HUDEP-2 (cell line): ENCODE measurements around the gene MYBPC2.

Experiments
- DNase-seq, 76 experiments: peaks; one replicate each; lab custom pipeline; 2025; ENCODE audit not compliant: unreplicated experiment in 76 of 76; lab: John Stamatoyannopoulos, UW

Gene MYBPC2

GRCh38 chr19:50409347-50409746 is 23.3 kb upstream of the MYBPC2 start:
- no peak for DNase-seq

GRCh38 chr19:50410109-50410508 is 22.6 kb upstream of the MYBPC2 start:
- no peak for DNase-seq

- no peak for DNase-seq
Measured at GRCh38 chr19:50412419-50412818, 20.3 kb upstream of the MYBPC2 start.

GRCh38 chr19:50413096-50413495 is 19.6 kb upstream of the MYBPC2 start:
- no peak for DNase-seq

- DNase-seq: no peak
Measured at GRCh38 chr19:50413531-50413930, 19.2 kb upstream of the MYBPC2 start.

GRCh38 chr19:50414864-50415660 is 17.6 kb upstream of the MYBPC2 start:
- peak in 73 of 76 experiments; percentile 22 to 94 (median 77) for DNase-seq

- peak in 61 of 76 experiments; percentile 9 to 84 (median 59) for DNase-seq
Measured at GRCh38 chr19:50415661-50416033, 17.0 kb upstream of the MYBPC2 start.

- DNase-seq: no peak
Measured at GRCh38 chr19:50416034-50416977, 16.4 kb upstream of the MYBPC2 start.

- DNase-seq: no peak
Measured at GRCh38 chr19:50417111-50418081, 15.3 kb upstream of the MYBPC2 start.

GRCh38 chr19:50418176-50419021 is 14.3 kb upstream of the MYBPC2 start, which contains the start of gene SPIB:
SPIB (plus strand) TSS chr19:50418938; CDS start chr19:50418963, 25 bp downstream.
- DNase-seq: no peak

GRCh38 chr19:50419022-50419579 is 13.6 kb upstream of the MYBPC2 start:
- no peak for DNase-seq

GRCh38 chr19:50419580-50420035 is 13.1 kb upstream of the MYBPC2 start:
- no peak for DNase-seq

GRCh38 chr19:50420127-50420526 is 12.6 kb upstream of the MYBPC2 start:
- no peak for DNase-seq

GRCh38 chr19:50420808-50421207 is 11.9 kb upstream of the MYBPC2 start:
- no peak for DNase-seq

GRCh38 chr19:50422397-50423278 is 10.1 kb upstream of the MYBPC2 start:
- DNase-seq: no peak

GRCh38 chr19:50423279-50424113 is 9.2 kb upstream of the MYBPC2 start:
- DNase-seq: no peak

- no peak for DNase-seq
Measured at GRCh38 chr19:50425581-50425980, 7.1 kb upstream of the MYBPC2 start.
